ENCODE data around the gene ANKRD11.
"Not testable (repeated sequence)": the region's sequence is repeated elsewhere in the genome, so short reads cannot be mapped to it uniquely, and the experiment has no call there.

Gene ANKRD11

DNA sequence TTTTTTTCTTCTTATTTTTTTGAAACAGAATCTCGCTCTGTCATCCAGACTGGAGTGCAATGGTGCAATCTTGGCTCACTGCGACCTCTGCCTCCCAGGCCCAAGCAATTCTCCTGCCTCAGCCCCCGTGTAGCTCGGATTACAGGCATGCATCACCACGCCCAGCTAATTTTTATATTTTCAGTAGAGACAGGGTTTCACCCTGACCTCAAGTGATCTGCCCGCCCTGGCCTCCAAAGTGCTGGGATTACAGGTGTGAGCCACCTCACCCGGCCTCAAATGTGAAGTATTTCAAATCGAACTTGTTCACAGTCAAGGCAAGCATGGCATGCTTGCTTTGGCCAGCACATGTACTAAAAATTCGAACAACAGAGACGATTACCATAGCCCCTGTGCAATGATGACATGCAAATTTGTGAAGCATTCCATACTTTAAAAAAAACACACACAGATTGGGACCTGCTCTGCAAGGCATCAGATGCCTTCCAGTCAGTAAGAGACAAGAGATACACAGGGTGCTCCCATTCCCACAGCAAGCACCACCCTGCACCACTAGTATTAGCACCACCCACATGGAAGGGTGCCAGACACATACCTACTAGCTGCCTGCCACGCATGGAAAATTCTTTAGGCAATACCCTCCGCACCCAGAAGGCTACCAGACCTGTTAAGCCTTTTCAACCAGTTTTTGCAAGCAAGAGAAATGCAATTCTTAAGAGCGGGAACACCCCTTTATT lies 47.2 kb downstream of the ANKRD11 start:
- TF ChIP-seq, protein P1, sequence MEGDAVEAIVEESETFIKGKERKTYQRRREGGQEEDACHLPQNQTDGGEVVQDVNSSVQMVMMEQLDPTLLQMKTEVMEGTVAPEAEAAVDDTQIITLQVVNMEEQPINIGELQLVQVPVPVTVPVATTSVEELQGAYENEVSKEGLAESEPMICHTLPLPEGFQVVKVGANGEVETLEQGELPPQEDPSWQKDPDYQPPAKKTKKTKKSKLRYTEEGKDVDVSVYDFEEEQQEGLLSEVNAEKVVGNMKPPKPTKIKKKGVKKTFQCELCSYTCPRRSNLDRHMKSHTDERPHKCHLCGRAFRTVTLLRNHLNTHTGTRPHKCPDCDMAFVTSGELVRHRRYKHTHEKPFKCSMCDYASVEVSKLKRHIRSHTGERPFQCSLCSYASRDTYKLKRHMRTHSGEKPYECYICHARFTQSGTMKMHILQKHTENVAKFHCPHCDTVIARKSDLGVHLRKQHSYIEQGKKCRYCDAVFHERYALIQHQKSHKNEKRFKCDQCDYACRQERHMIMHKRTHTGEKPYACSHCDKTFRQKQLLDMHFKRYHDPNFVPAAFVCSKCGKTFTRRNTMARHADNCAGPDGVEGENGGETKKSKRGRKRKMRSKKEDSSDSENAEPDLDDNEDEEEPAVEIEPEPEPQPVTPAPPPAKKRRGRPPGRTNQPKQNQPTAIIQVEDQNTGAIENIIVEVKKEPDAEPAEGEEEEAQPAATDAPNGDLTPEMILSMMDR (IDR thresholded peaks at IDR 0.05; ENCODE audit: control insufficient read depth, insufficient read depth, low read depth, low read length, missing control alignments), result no peak
- H3K4me3 ChIP-seq (ENCODE audit: control insufficient read depth, low read depth, low read length), result no peak overlapping the region
- no peak for DNase-seq (ENCODE audit: low read depth)

DNA sequence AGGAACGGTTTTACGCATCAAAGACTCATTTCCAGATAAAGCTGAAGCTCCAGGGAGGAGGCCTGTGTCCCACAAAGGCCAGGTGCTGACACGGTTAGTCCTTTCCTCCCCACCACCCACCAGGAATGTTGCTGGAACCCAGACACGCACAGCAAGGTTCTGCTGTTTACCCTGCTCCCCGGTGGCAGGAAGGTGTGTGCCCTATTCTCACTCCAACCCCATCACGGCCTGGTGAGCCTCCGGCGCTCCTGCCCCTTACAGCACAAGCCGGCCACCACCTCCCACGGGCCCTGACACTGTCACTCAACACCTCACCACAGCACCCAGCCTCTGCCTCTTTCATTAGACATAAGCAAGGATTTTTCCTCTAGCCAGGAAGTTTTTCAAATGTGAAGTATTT lies 47.8 kb downstream of the ANKRD11 start:
- no peak overlapping the region; the same call in 1 of the 2 replicates for H3K4me3 ChIP-seq (ENCODE audit: control insufficient read depth, low read depth, low read length)
- TF ChIP-seq, protein P1 (IDR thresholded peaks at IDR 0.05; ENCODE audit: control insufficient read depth, insufficient read depth, low read depth, low read length, missing control alignments), result no peak
- no peak for DNase-seq (ENCODE audit: low read depth)

DNA sequence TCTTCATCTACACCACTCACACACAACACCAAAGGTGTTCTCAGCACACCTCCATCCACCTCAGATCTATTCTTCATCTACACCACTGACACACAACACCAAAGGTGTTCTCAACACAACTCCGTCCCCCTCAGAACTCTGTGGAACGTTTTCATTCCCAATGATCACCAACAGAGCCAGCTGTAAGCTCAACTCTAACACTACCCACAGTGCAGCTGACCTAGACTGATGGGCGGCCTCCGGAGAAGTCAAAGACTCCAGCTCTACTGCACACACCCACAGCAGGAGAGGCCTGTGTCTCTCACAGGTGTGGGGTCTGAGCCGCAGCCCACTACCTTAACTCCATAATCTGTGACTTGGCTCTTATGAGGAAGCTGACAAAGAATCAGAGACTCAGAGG lies 50.7 kb downstream of the ANKRD11 start:
- no peak overlapping the region for H3K4me3 ChIP-seq (ENCODE audit: control insufficient read depth, low read depth, low read length)
- DNase-seq (ENCODE audit: low read depth), result no peak
- TF ChIP-seq, protein P1 (IDR thresholded peaks at IDR 0.05; ENCODE audit: control insufficient read depth, insufficient read depth, low read depth, low read length, missing control alignments), result no peak

DNA sequence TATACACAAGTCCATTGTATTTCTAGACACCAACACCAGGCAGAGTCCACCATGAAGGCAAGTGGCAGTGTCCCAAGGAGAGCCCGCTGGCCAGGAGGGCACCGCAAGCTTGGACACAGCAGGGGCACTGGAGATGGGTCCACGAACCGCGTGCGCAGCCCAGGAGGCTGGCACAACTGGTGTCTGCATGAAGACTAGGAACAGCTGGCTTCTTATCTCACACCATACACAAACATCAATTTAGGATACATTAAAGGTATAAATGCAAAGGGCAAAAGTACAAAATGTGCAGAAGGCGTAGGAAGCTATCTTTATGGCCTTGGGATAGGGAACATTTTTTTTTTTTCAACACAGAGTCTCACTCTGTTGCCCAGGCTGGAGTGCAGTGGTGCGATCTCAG lies 52.4 kb downstream of the ANKRD11 start:
- TF ChIP-seq, protein P1 (IDR thresholded peaks at IDR 0.05; ENCODE audit: control insufficient read depth, insufficient read depth, low read depth, low read length, missing control alignments), result no peak
- no peak for DNase-seq (ENCODE audit: low read depth)
- H3K4me3 ChIP-seq (ENCODE audit: control insufficient read depth, low read depth, low read length), result no peak overlapping the region

DNA sequence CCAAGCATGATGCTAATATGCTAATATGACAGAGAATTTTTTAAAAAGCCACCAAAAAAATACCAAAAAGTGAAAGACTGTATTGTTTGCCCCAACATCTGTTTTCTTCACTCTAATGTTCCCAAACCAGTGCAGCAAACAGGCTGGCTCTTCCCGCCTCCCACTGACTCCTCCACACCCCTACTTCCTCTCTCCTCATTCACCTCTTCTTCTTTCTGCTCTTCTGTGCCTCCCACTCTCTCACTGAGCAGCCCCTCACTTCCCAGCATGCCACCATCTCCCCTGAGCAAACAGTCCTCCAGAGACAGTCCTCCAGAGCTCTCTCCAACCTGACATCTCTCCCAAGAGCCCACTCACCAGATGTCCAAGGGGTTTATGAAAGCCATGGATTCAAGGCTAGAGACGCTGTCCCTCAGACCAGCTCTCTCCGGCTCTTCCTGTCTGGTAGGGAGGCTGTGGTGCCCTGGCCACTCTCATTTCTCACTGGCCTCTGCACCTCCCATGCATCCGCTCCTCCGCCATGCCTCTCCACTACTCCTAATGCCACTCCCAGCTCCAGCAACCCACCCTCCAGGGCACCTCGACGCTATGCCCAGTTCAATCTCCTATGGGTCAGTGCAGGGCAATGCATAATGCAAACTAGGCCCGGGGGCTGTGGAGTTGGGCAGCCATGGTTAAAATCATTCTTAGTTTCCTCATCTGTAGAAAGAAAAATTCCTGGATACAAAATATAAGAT lies 52.9 kb downstream of the ANKRD11 start:
- H3K4me3 ChIP-seq (ENCODE audit: control insufficient read depth, low read depth, low read length), result no peak overlapping the region
- no peak for DNase-seq (ENCODE audit: low read depth)
- TF ChIP-seq, protein P1 (IDR thresholded peaks at IDR 0.05; ENCODE audit: control insufficient read depth, insufficient read depth, low read depth, low read length, missing control alignments), result no peak

DNA sequence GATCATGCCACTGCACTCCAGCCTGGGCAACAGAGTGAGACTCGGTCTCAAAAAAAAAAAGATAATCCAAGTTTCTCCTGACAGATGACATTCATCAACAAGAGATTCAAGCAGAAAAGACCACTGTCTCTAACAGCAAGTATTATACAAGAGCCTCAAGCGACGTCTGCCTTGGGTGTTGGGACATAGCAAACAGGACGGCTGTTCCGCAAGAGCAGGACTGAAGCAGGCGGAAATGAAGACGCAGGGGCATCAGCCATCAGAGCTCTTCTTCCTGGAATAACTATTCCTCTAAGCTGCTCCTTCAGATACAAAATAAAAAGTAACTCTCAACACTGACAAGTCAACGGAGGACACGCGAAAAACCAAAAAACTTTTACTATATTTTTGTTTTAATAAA lies 54.0 kb downstream of the ANKRD11 start:
- no peak for DNase-seq (ENCODE audit: low read depth)
- H3K4me3 ChIP-seq (ENCODE audit: control insufficient read depth, low read depth, low read length), result no peak overlapping the region
- TF ChIP-seq, protein P1 (IDR thresholded peaks at IDR 0.05; ENCODE audit: control insufficient read depth, insufficient read depth, low read depth, low read length, missing control alignments), result no peak

DNA sequence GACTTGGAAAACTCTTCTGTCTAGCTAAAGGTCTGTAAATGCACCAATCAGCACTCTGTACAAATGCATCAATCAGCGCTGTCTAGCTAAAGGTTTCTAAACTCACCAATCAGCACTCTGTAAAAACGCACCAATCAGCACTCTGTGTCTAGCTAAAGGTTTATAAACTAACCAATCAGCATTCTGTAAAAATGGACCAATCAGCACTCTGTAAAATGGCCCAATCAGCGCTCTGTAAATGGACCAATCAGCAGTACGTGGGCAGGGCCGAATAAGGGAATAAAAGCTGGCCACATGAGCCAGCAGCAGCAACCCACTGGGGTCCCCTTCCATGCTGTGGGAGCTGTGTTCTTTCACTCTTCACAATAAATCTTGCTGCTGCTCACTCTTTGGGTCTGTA lies 55.3 kb downstream of the ANKRD11 start:
- DNase-seq (ENCODE audit: low read depth); H3K4me3 ChIP-seq (ENCODE audit: control insufficient read depth, low read depth, low read length): not testable (repeated sequence)

Data from AG09309 (cell line).